IMR-90 (cell line): ENCODE results near the gene MGAT5. TPM values are rescaled to one million over a fixed set of nuclear protein-coding genes. Genes with fewer than 3 reads are reported as not detected.

Source experiments
- ATAC-seq: fragments of 200-7000 bp; cut with Tn5 transposase; 2 replicates; pipeline ENCODE4 v1.9.1; 2020; ENCODE audit warnings: low read depth, mild to moderate bottlenecking, moderate library complexity
- BruUV-seq: library from RNA; stranded (reverse); fragments of 400-500 nt; replicated peaks from 2 replicates; lab custom pipeline; 2021; lab: Mats Ljungman, UMichigan
- CTCF ChIA-PET: fragments of 300-600 bp; formaldehyde crosslinking; extraction: SDS; loops from one replicate; lab custom pipeline; 2021; ENCODE audit warnings: antibody characterized with exemption; lab: Yijun Ruan, JAX
- POLR2A ChIA-PET: fragments of 300-600 bp; sonication (Branson Sonifier 250); formaldehyde crosslinking; loops from one replicate; lab custom pipeline; 2022; ENCODE audit warnings: antibody characterized with exemption; ENCODE audit not compliant: unreplicated experiment; lab: Charles Lee
- DNase-seq: peaks from one replicate; pipeline ENCODE4 v3.0.0; 2013
- H2AFZ ChIP-seq: replicated peaks from 2 replicates; pipeline ENCODE3; 2013; ENCODE audit warnings: low read length, mild to moderate bottlenecking; ENCODE audit not compliant: poor library complexity
- H2AK5ac ChIP-seq: 2 replicates; pipeline ENCODE4 v1.6.1; 2013; ENCODE audit warnings: low read depth, low read length, inconsistent platforms
- H2AK9ac ChIP-seq: replicated peaks from 2 replicates; pipeline ENCODE3; 2013; ENCODE audit warnings: mild to moderate bottlenecking, low read depth, low read length, moderate library complexity; ENCODE audit not compliant: poor library complexity
- H2BK120ac ChIP-seq: 2 replicates; pipeline ENCODE4 v1.6.1; 2013; ENCODE audit warnings: low read depth, low read length, inconsistent platforms
- H2BK15ac ChIP-seq: 3 replicates; pipeline ENCODE4 v1.6.1; 2013; ENCODE audit warnings: low read depth, low read length, inconsistent platforms
- H2BK20ac ChIP-seq: 2 replicates; pipeline ENCODE4 v1.6.1; 2013; ENCODE audit warnings: low read depth, mild to moderate bottlenecking, inconsistent platforms, low read length, moderate library complexity
- H2BK5ac ChIP-seq: 2 replicates; pipeline ENCODE4 v1.6.1; 2013; ENCODE audit warnings: mild to moderate bottlenecking, low read depth, low read length, inconsistent platforms; ENCODE audit not compliant: poor library complexity, severe bottlenecking
- H3K14ac ChIP-seq: replicated peaks from 2 replicates; pipeline ENCODE4 v1.6.1; 2013; ENCODE audit warnings: low read depth, low read length, inconsistent platforms
- H3K18ac ChIP-seq: 2 replicates; pipeline ENCODE4 v1.6.1; 2013; ENCODE audit warnings: low read depth, low read length, control low read depth
- H3K23ac ChIP-seq: 2 replicates; pipeline ENCODE4 v1.6.1; 2013; ENCODE audit warnings: low read depth, low read length, inconsistent platforms
- H3K27ac ChIP-seq: 2 replicates; pipeline ENCODE4 v1.5.1; 2013; ENCODE audit warnings: mild to moderate bottlenecking, control low read depth, low read length; ENCODE audit not compliant: insufficient read depth
- H3K27me3 ChIP-seq: 2 replicates; pipeline ENCODE4 v1.6.1; 2013; ENCODE audit warnings: low read length; ENCODE audit not compliant: control insufficient read depth, insufficient read depth
- H3K36me3 ChIP-seq: 2 replicates; pipeline ENCODE4 v1.6.1; 2013; ENCODE audit warnings: low read length, mixed read lengths; ENCODE audit not compliant: control insufficient read depth, insufficient read depth
- H3K4ac ChIP-seq: 2 replicates; pipeline ENCODE4 v1.6.1; 2013; ENCODE audit warnings: low read depth, low read length, inconsistent platforms
- H3K4me1 ChIP-seq: 2 replicates; pipeline ENCODE4 v1.6.1; 2013; ENCODE audit warnings: low read length, mixed read lengths; ENCODE audit not compliant: control insufficient read depth, insufficient read depth
- H3K4me2 ChIP-seq: 2 replicates; pipeline ENCODE4 v1.6.1; 2013; ENCODE audit warnings: low read depth, mild to moderate bottlenecking, control low read depth, low read length, moderate library complexity
- H3K4me3 ChIP-seq: 2 replicates; pipeline ENCODE4 v1.5.1; 2013; ENCODE audit warnings: low read depth, mild to moderate bottlenecking, control low read depth, low read length, moderate library complexity; ENCODE audit not compliant: insufficient read depth
- H3K56ac ChIP-seq: 2 replicates; pipeline ENCODE4 v1.6.1; 2013; ENCODE audit warnings: low read length, inconsistent platforms; ENCODE audit not compliant: insufficient read depth; ENCODE audit errors: extremely low read depth
- H3K79me1 ChIP-seq, 2 experiments: 2 replicates each; pipeline ENCODE4 v1.6.1; 2013; ENCODE audit warnings: low read length in 2 of 2, inconsistent platforms in 1 of 2, low read depth in 1 of 2
- H3K9ac ChIP-seq: 2 replicates; pipeline ENCODE4 v1.6.1; 2013; ENCODE audit warnings: low read depth, low read length, control low read depth
- H3K9me1 ChIP-seq: 2 replicates; pipeline ENCODE4 v1.6.1; 2013; ENCODE audit warnings: low read length, inconsistent platforms; ENCODE audit not compliant: insufficient read depth
- H3K9me3 ChIP-seq: 2 replicates; pipeline ENCODE4 v1.6.1; 2013; ENCODE audit warnings: low read length; ENCODE audit not compliant: control insufficient read depth, insufficient read depth
- H4K20me1 ChIP-seq: 2 replicates; pipeline ENCODE4 v1.6.1; 2013; ENCODE audit warnings: low read length, inconsistent platforms; ENCODE audit not compliant: insufficient read depth
- H4K5ac ChIP-seq: 2 replicates; pipeline ENCODE4 v1.6.1; 2013; ENCODE audit warnings: mild to moderate bottlenecking, low read depth, low read length, control low read depth
- H4K8ac ChIP-seq, 2 experiments: 2 replicates each; pipeline ENCODE4 v1.6.1; 2013; ENCODE audit warnings: low read depth in 2 of 2, low read length in 2 of 2, control low read depth in 1 of 2, inconsistent platforms in 1 of 2
- H4K91ac ChIP-seq: 2 replicates; pipeline ENCODE4 v1.6.1; 2013; ENCODE audit warnings: low read depth, low read length, inconsistent platforms; ENCODE audit not compliant: insufficient read depth
- BHLHE40 ChIP-seq: fragments of 150-350 bp; IDR thresholded peaks from 2 replicates; pipeline ENCODE4 v1.6.1; 2016; ENCODE audit warnings: mild to moderate bottlenecking, low read depth, low read length
- CEBPB ChIP-seq: IDR thresholded peaks from 2 replicates; pipeline ENCODE4 v1.6.1; 2012; ENCODE audit warnings: low read depth, low read length, improper control_type of control experiment
- FOS ChIP-seq: fragments of 150-350 bp; IDR thresholded peaks from 2 replicates; pipeline ENCODE4 v1.6.1; 2016; ENCODE audit warnings: low read depth, low read length
- MAFK ChIP-seq: IDR thresholded peaks from 2 replicates; pipeline ENCODE4 v1.6.1; 2012; ENCODE audit warnings: low read depth, low read length, improper control_type of control experiment
- MAZ ChIP-seq: IDR thresholded peaks from 2 replicates; pipeline ENCODE4 v1.6.1; 2012; ENCODE audit warnings: low read depth, mild to moderate bottlenecking, low read length, improper control_type of control experiment, moderate library complexity, borderline replicate concordance
- MXI1 ChIP-seq: IDR thresholded peaks from 2 replicates; pipeline ENCODE4 v1.6.1; 2012; ENCODE audit warnings: low read depth, mild to moderate bottlenecking, low read length, moderate library complexity, borderline replicate concordance
- NFE2L2 ChIP-seq: fragments of 150-350 bp; IDR thresholded peaks from 2 replicates; pipeline ENCODE4 v1.6.1; 2016; ENCODE audit warnings: low read depth, mild to moderate bottlenecking, low read length
- RAD21 ChIP-seq: IDR thresholded peaks from 2 replicates; pipeline ENCODE4 v1.6.1; 2012; ENCODE audit warnings: low read length, improper control_type of control experiment
- RCOR1 ChIP-seq: IDR thresholded peaks from 2 replicates; pipeline ENCODE4 v1.6.1; 2012; ENCODE audit warnings: mild to moderate bottlenecking, low read length, improper control_type of control experiment; ENCODE audit not compliant: insufficient replicate concordance
- RFX5 ChIP-seq: IDR thresholded peaks from 2 replicates; pipeline ENCODE4 v1.8.0; 2012; ENCODE audit warnings: low read depth, mild to moderate bottlenecking, low read length, moderate library complexity
- SMC3 ChIP-seq: fragments of 150-350 bp; IDR thresholded peaks from 2 replicates; pipeline ENCODE4 v1.6.1; 2016; ENCODE audit warnings: low read depth, mild to moderate bottlenecking, antibody characterized with exemption, low read length, moderate library complexity
- USF2 ChIP-seq: fragments of 150-350 bp; IDR thresholded peaks from 2 replicates; pipeline ENCODE4 v1.6.1; 2017; ENCODE audit warnings: mild to moderate bottlenecking, antibody characterized with exemption, low read length, low read depth
- WGBS, 2 experiments: methylation state at CpG; one replicate each; pipeline versions ENCODE4 v1.1.5 to v1.1.7; 2013; ENCODE audit warnings: missing lambda C conversion rate in 2 of 2; ENCODE audit not compliant: insufficient read length in 1 of 2; ENCODE audit errors: extremely low coverage in 2 of 2; 5-methylcytosine and 5-hydroxymethylcytosine counted together
- dilution Hi-C: fragments of 300-500 bp; cut with HindIII; formaldehyde crosslinking; loops from one replicate; pipeline ENCODE4 v1.14.3; 2018; ENCODE audit warnings: low sequenced_read_pairs; ENCODE audit not compliant: unreplicated experiment
- in situ Hi-C: fragments of 300-500 bp; cut with MboI; formaldehyde crosslinking; loops from 3 replicates; pipeline ENCODE4 v1.14.3; 2019; ENCODE audit warnings: low sequenced_read_pairs, inconsistent platforms, mixed read lengths
- intact Hi-C: fragments of 100-400 bp; cut with micrococcal nuclease; formaldehyde crosslinking; loops from 2 replicates; pipeline ENCODE4 v1.10.0; 2022
- polyA plus RNA-seq, 3 experiments: library from polyadenylated mRNA; depleted of rRNA; stranded (reverse); fragments of >200 nt; gene quantifications; 2 replicates each; pipeline ENCODE4 v1.2.3, GENCODE V29; 2012; ENCODE audit warnings: low replicate concordance in 1 of 3
- total RNA-seq: library from RNA; depleted of rRNA; stranded (reverse); fragments of >200 nt; gene quantifications from 2 replicates; pipeline ENCODE4 v1.2.3, GENCODE V29; 2012
- TF ChIP-seq, protein P1 (sequence below): conservative IDR thresholded peaks from 2 replicates; pipeline ENCODE4 v1.5.1; 2012; ENCODE audit warnings: mild to moderate bottlenecking, low read depth, low read length, improper control_type of control experiment

MGAT5 gene
- total and polyA plus RNA-seq, 2 of the 4 experiments (the other 2 are of a cell fraction): 22.9 to 59.9 TPM

GRCh38 chr2:134413912-134414311, 160.0 kb downstream of the MGAT5 start:
- Histone ChIP-seq H3K79me1 (peaks cover 8 to 54% of the 10 kb centered on the region in 2 experiments), H2BK5ac (no peak overlapping the region), H4K5ac (no peak overlapping the region), H2AK5ac (no peak overlapping the region), H4K8ac (peak overlapping the region in 1 of 2 experiments; percentile 26; a peak in 1 of 4 replicates), H3K4ac (no peak overlapping the region), H2BK120ac (no peak overlapping the region), H3K4me1 (peaks cover 27% of the 10 kb centered on the region), H4K91ac (no peak overlapping the region), H2AFZ (no peak overlapping the region), H3K9me3 (no peaks in the 10 kb centered on the region), H3K23ac (no peak overlapping the region), H3K27ac (no peak overlapping the region), H2BK20ac (no peak overlapping the region), H3K4me3 (no peak overlapping the region), H3K4me2 (no peak overlapping the region), H4K20me1 (peaks cover 2% of the 10 kb centered on the region; the same call in 1 of the 2 replicates), H3K9ac (no peak overlapping the region), H3K18ac (no peak overlapping the region; the same call in 1 of the 2 replicates), H3K27me3 (no peaks in the 10 kb centered on the region), H3K14ac (no peak overlapping the region), H3K36me3 (peaks cover 9% of the 10 kb centered on the region), H3K56ac (no peak overlapping the region), H2BK15ac (no peak overlapping the region), H3K9me1 (peaks cover 17% of the 10 kb centered on the region), H2AK9ac (no peak overlapping the region)
- in situ Hi-C loops: loop anchor here (5.0 to 25.0 kb wide), 2 partner anchors 297 to 527 kb away; no protein-coding TSS in a partner anchor
- dilution Hi-C loops: no loop called here
- POLR2A ChIA-PET: no interaction called here
- CTCF ChIA-PET: interaction anchor here (1.6 kb wide), 1 partner anchor 46 kb away, joined by 3 read pairs; no protein-coding TSS in a partner anchor
- intact Hi-C loops: loop anchor here (5.0 kb wide), 1 partner anchor 182 kb away; no protein-coding TSS in a partner anchor
- no TSS peak for BruUV-seq
- no CpG with 5 or more reads among the region's 2 CpGs for WGBS, 2 experiments
- ATAC-seq: no peak
- DNase-seq: no peak
- no peak for TF ChIP-seq MXI1
- TF ChIP-seq MAFK: no peak
- TF ChIP-seq FOS: no peak
- TF ChIP-seq NFE2L2: no peak
- no peak for TF ChIP-seq MAZ
- TF ChIP-seq USF2: no peak
- no peak for TF ChIP-seq CEBPB
- no peak for TF ChIP-seq RFX5
- no peak for TF ChIP-seq RCOR1
- TF ChIP-seq, protein P1, sequence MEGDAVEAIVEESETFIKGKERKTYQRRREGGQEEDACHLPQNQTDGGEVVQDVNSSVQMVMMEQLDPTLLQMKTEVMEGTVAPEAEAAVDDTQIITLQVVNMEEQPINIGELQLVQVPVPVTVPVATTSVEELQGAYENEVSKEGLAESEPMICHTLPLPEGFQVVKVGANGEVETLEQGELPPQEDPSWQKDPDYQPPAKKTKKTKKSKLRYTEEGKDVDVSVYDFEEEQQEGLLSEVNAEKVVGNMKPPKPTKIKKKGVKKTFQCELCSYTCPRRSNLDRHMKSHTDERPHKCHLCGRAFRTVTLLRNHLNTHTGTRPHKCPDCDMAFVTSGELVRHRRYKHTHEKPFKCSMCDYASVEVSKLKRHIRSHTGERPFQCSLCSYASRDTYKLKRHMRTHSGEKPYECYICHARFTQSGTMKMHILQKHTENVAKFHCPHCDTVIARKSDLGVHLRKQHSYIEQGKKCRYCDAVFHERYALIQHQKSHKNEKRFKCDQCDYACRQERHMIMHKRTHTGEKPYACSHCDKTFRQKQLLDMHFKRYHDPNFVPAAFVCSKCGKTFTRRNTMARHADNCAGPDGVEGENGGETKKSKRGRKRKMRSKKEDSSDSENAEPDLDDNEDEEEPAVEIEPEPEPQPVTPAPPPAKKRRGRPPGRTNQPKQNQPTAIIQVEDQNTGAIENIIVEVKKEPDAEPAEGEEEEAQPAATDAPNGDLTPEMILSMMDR: no peak
- TF ChIP-seq BHLHE40: no peak
- no peak for TF ChIP-seq SMC3
- TF ChIP-seq RAD21: no peak
